ENCODE data around the gene FAM234B.

Gene FAM234B

DNA sequence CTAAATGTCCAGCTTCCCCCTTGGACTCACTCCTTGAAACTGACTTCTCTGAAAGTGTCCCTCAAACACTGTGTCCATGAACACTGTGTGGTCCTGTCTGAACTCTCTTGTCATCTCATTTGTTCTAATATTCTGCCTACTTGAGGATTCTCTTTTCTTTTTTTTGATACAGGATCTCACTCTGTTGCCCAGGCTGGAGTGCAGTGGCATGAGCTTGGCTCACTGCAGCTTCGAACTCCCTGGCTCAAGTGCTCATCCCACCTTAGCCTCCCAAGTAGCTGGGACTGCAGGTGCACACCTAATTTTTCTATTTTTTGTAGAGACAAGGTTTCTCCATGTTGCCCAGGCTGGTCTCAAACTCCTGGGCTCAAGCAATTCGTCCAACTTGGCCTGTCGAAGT is 39.2 kb upstream of the FAM234B start:
- Mint-ChIP-seq H3K27ac (no peak overlapping the region), H3K4me1 (ENCODE audit: low read depth) (peaks cover 9% of the 10 kb centered on the region), H3K36me3 (ENCODE audit: low read depth) (peaks cover 1% of the 10 kb centered on the region), H3K9me3 (no peaks in the 10 kb centered on the region), H3K27me3 (peaks cover 22% of the 10 kb centered on the region), H3K4me3 (no peak overlapping the region)
- DNase-seq: no peak

DNA sequence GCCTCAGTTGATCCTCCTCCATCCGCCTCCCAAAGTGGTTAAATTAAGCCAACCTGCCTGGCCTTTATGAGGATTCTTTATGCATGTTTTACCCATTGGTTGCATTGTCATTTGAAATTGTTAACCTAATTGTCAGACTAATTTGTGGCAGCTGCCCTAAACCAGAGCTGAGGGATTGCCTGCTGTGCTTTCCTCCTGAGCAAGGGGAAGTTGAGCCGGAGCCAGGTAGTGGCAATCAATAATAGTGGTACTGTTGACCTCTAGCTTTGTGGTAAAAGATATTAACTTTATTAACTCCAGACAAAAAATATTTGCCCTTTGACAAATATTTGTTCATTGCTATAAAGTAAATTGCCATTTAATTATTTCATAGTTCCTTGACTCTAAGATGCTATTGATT is 38.5 kb upstream of the FAM234B start:
- Mint-ChIP-seq H3K4me1 (ENCODE audit: low read depth) (peaks cover 7% of the 10 kb centered on the region), H3K36me3 (ENCODE audit: low read depth) (peaks cover 1% of the 10 kb centered on the region), H3K27ac (no peak overlapping the region), H3K4me3 (no peak overlapping the region), H3K9me3 (no peaks in the 10 kb centered on the region), H3K27me3 (peaks cover 22% of the 10 kb centered on the region)
- no peak for DNase-seq

DNA sequence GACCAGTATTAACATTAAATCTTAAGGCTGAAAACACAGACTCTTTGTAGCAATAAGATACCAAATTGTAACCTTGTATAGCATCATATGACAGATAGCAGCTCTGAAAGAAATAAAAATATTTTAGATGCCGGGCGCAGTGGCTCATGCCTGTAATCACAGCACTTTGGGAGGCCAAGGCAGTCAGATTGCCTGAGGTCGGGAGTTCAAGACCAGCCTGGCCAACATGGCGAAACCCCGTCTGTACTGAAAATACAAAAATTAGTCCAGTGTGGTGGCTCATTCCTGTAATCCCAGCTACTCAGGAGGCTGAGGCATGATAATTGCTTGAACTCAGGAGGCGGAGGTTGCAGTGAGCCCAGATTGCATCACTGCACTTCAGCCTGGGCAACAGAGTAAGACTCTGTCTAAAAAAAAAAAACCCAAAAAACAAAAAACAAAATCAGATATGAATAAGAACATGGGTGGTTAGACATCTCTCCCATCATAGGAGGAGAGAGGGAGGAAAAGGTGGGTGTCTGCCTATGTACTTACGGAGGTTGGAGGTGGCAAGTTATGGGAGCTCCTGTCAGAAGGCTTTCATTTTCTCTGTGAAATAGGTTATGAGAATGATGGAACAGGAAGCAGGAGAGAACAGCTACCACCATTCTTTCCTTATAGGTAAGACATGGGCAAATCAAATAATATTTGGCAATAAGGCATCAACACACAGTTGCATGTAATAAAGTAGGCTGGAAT is 36.5 kb upstream of the FAM234B start:
- DNase-seq: no peak
- no peaks in the 10 kb centered on the region for H3K36me3 Mint-ChIP-seq (ENCODE audit: low read depth)
- peaks cover 9% of the 10 kb centered on the region for H3K27me3 Mint-ChIP-seq
- no peaks in the 10 kb centered on the region for H3K9me3 Mint-ChIP-seq
- H3K27ac Mint-ChIP-seq: no peak overlapping the region
- H3K4me3 Mint-ChIP-seq: no peak overlapping the region
- no peaks in the 10 kb centered on the region for H3K4me1 Mint-ChIP-seq (ENCODE audit: low read depth)

DNA sequence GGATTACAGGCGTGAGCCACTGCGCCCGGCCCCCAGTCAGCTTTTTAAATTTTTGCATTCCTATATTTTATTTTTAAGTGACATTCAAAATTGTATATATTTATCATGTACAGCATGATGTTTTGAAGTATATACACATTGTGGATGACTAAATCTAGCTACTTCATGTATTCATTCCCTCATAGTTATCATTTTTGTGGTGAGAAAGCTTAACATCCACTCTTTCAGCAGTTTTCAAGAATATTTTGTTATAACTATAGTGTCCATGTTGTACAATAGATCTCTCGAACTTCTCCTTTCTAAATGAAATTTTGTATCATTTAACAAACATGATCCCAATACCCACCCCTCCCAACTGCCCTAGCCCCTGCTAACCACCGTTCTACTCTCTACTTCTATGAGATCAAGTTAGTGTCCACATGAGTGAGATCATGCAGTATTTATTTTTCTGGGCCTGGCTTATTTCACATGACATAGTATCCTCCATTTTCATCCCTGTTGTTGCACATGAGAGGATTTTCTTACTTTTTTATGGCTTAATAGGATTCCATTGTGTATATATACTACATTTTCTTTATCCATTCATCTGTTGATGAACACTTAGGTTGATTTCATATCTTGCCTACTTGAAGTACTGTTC is 35.3 kb upstream of the FAM234B start:
- H3K27me3 Mint-ChIP-seq: no peaks in the 10 kb centered on the region
- no peak overlapping the region for H3K4me3 Mint-ChIP-seq
- no peak for DNase-seq
- H3K9me3 Mint-ChIP-seq: no peaks in the 10 kb centered on the region
- no peaks in the 10 kb centered on the region for H3K4me1 Mint-ChIP-seq (ENCODE audit: low read depth)
- H3K27ac Mint-ChIP-seq: no peak overlapping the region
- no peaks in the 10 kb centered on the region for H3K36me3 Mint-ChIP-seq (ENCODE audit: low read depth)

DNA sequence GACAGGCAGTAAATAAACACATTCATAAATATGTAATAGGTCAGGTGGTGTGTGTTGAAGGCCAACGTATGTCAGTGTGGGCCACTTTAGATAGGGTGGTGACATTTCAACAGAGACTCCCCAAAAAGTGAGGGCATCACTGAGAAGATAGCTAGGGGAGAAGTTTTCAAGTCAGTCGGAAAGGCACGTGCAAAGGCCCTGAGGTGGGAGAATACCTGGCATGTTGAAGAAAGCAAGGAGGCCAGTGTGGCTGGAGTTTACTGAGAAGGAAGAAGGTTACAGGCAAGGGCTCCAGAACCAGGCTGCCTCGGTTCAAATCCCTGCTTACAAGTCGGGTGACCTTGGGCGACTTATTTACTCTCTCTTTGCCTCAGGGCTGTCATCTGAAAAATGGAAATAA is 33.1 kb upstream of the FAM234B start:
- Mint-ChIP-seq H3K4me1 (ENCODE audit: low read depth) (no peaks in the 10 kb centered on the region), H3K36me3 (ENCODE audit: low read depth) (no peaks in the 10 kb centered on the region), H3K9me3 (no peaks in the 10 kb centered on the region), H3K27me3 (peaks cover 7% of the 10 kb centered on the region), H3K4me3 (no peak overlapping the region), H3K27ac (no peak overlapping the region)
- DNase-seq: no peak

DNA sequence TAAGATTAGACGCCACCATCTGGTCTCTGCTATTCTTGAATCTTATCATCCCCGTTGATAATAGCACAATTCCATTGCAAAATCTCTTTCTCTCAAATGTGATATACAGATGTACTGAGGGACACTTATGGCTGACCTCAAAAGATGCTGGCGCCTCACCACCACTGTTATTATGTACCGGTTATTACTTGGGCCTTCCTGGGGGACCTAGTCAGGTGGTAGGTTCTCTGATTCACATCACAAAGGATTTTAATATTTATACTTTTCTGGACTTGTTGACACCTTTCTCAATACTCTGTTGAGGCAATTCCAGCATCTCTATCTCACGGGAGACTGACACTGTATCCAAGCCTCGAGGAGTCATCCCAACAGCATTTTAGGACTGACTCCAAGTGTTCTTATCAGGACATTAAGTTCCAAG is 21.3 kb upstream of the FAM234B start:
- H3K36me3 Mint-ChIP-seq (ENCODE audit: low read depth): no peaks in the 10 kb centered on the region
- H3K27me3 Mint-ChIP-seq: peaks cover 15% of the 10 kb centered on the region
- H3K4me3 Mint-ChIP-seq: no peak overlapping the region
- H3K9me3 Mint-ChIP-seq: no peaks in the 10 kb centered on the region
- DNase-seq: no peak
- H3K27ac Mint-ChIP-seq: no peak overlapping the region
- H3K4me1 Mint-ChIP-seq (ENCODE audit: low read depth): no peaks in the 10 kb centered on the region

DNA sequence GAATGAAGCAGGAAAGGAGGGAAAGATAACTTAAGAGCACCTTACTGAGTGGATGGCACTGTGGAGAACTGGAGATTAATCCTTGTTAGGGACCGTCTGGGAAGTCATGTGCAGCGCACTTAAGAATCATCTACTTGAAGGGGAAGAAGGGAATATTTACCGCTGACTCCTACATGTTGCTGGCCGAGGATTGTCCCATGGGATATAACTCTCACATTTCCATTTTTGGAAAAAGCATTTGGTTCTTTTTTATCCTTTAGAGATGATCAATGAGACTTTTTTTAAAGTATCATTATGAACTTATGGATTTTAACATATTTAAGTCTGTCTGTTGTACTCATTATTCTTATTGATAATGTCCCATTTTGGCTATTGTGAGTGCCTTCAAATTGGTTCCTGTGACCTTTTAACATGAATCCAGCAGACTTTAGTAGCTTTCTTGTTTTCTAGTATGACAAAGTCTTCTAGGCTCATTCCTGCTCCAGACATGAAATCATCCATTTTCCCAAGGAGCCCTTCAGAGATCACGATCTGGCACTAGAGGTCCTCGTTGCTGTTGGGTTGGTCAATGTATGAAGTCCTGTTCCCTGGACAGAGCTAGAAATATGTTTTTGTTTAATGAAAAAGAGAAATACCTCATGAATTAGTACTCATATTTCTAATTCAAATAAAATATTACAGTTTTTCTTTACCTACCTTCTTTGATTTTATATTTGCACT is 20.2 kb upstream of the FAM234B start:
- Mint-ChIP-seq H3K4me3 (no peak overlapping the region), H3K9me3 (no peaks in the 10 kb centered on the region), H3K27ac (no peak overlapping the region), H3K27me3 (peaks cover 9% of the 10 kb centered on the region), H3K36me3 (ENCODE audit: low read depth) (no peaks in the 10 kb centered on the region), H3K4me1 (ENCODE audit: low read depth) (no peaks in the 10 kb centered on the region)
- DNase-seq: no peak

DNA sequence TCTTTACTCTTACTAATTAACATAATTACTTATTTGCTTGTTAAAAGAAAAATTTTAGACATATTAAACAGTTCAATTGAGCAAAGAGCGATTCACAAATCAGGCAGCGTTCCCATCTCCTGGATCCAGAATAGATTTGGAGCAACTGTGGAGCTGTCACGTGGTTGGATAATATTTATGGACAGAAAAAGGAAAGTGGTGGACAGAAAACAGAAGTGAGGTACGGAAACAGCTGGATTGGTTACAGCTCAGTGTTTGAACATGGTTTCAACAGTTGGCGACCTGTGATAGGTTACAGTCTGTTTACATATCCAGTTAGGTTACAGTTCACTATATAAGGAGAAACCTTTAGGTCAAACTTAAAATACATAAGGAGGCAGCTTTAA is 19.7 kb upstream of the FAM234B start:
- H3K4me3 Mint-ChIP-seq: no peak overlapping the region
- no peak for DNase-seq
- no peaks in the 10 kb centered on the region for H3K36me3 Mint-ChIP-seq (ENCODE audit: low read depth)
- H3K27ac Mint-ChIP-seq: no peak overlapping the region
- H3K4me1 Mint-ChIP-seq (ENCODE audit: low read depth): no peaks in the 10 kb centered on the region
- H3K27me3 Mint-ChIP-seq: peaks cover 11% of the 10 kb centered on the region
- no peaks in the 10 kb centered on the region for H3K9me3 Mint-ChIP-seq

DNA sequence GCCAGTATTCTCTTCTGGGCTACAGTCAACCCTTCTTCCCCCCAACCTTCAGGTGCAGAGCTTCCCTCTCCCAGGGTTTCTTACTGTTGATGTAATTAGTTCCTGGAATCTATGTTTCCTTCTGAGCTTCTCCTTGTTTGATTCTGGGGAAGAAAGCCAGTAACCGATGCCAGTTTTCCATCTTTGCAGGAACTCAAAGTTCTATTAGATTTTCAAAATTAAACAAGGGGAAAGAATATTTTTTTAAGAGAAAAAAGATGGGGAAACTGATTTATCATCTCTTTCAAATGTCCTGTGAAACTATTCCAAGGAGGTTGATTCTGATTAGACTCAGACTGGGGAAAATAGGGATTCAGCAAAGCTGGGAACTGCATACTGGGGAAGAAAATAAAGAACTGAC is 17.9 kb upstream of the FAM234B start:
- H3K4me1 Mint-ChIP-seq (ENCODE audit: low read depth): no peaks in the 10 kb centered on the region
- peaks cover 9% of the 10 kb centered on the region for H3K27me3 Mint-ChIP-seq
- no peak overlapping the region for H3K27ac Mint-ChIP-seq
- no peaks in the 10 kb centered on the region for H3K36me3 Mint-ChIP-seq (ENCODE audit: low read depth)
- DNase-seq: no peak
- no peaks in the 10 kb centered on the region for H3K9me3 Mint-ChIP-seq
- no peak overlapping the region for H3K4me3 Mint-ChIP-seq

DNA sequence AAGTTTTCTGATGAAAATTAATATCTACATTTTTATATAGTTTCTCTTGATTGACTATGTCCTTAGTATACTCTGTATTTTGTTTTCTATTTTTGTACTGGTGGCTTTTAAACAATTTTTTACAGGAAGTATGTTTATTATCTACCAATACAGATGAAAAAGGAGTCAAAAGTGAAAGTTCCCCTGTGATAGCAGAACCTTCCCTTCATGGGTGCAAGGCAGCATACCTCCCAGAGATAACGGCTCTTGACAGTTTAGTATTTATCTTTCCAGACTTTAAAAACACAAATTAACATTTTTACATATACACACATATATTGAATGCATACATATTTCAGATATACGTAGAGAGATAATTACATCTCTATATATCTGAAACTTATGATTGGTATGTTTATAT is 17.1 kb upstream of the FAM234B start:
- Mint-ChIP-seq H3K4me1 (ENCODE audit: low read depth) (no peaks in the 10 kb centered on the region), H3K27ac (no peak overlapping the region)
- DNase-seq: no peak

DNA sequence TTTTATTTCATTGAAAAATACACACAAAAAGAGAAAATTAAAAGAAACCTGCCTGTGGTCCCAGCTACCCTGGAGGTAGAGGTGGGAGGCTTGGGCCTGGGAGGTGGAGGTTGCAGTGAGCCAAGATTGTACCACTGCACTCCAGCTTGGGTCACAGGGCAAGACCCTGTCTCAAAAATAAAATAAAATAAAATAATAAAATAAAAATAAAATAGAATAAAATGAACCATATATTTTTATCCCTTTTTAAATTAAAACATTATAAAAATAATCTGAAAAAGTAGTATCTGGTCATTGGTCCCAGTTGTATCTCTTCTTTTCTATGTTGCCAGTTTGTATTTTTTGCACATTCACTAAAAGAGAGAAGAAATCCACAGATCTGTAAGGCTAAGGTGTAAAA is 16.7 kb upstream of the FAM234B start:
- Mint-ChIP-seq H3K27me3 (peaks cover 5% of the 10 kb centered on the region), H3K36me3 (ENCODE audit: low read depth) (no peaks in the 10 kb centered on the region), H3K27ac (no peak overlapping the region), H3K4me3 (no peak overlapping the region), H3K4me1 (ENCODE audit: low read depth) (no peaks in the 10 kb centered on the region), H3K9me3 (no peaks in the 10 kb centered on the region)
- no peak for DNase-seq

More for the DNA sequence above, 17.1 kb upstream of the FAM234B start:
- H3K27me3 Mint-ChIP-seq: peaks cover 5% of the 10 kb centered on the region
- H3K9me3 Mint-ChIP-seq: no peaks in the 10 kb centered on the region
- no peak overlapping the region for H3K4me3 Mint-ChIP-seq
- no peaks in the 10 kb centered on the region for H3K36me3 Mint-ChIP-seq (ENCODE audit: low read depth)

DNA sequence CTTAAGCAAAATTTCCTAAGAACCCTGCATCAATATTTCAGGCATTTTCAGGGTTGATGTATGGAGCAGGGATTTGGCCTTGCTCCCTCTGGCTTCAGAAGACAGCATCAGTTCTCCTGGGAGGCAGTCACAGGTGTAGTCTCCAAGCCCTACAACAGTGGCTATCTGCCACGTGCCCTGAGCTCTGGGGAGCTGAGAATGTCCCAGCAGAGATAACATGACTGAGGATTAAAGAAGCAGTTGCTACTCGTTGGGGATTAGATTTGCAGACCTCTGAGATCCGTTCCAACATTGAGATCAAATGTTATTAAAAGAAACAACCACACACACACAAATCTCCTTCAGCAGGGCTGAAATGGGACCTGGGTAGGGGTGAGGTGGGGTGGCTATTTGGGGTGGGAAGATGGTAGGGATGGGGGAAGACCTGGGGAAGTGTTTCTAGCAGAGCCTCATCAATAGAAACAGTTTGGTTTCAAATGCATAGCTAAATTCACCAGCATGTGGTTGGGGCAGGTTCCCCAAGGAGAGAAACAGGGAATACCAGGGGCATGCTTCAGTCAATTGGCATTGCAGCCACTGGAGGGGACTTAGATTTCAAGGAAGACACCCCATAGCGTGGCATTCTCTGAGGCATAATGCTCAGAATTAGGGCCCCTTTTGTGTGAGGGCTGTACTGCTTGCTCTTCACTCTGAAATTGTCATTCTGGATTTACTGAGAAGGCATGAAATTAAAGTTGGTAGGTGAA is 15.2 kb upstream of the FAM234B start:
- no peak for DNase-seq
- H3K27ac Mint-ChIP-seq: no peak overlapping the region
- no peak overlapping the region for H3K4me3 Mint-ChIP-seq
- no peaks in the 10 kb centered on the region for H3K36me3 Mint-ChIP-seq (ENCODE audit: low read depth)
- peaks cover 5% of the 10 kb centered on the region for H3K27me3 Mint-ChIP-seq
- H3K9me3 Mint-ChIP-seq: no peaks in the 10 kb centered on the region
- H3K4me1 Mint-ChIP-seq (ENCODE audit: low read depth): no peaks in the 10 kb centered on the region

DNA sequence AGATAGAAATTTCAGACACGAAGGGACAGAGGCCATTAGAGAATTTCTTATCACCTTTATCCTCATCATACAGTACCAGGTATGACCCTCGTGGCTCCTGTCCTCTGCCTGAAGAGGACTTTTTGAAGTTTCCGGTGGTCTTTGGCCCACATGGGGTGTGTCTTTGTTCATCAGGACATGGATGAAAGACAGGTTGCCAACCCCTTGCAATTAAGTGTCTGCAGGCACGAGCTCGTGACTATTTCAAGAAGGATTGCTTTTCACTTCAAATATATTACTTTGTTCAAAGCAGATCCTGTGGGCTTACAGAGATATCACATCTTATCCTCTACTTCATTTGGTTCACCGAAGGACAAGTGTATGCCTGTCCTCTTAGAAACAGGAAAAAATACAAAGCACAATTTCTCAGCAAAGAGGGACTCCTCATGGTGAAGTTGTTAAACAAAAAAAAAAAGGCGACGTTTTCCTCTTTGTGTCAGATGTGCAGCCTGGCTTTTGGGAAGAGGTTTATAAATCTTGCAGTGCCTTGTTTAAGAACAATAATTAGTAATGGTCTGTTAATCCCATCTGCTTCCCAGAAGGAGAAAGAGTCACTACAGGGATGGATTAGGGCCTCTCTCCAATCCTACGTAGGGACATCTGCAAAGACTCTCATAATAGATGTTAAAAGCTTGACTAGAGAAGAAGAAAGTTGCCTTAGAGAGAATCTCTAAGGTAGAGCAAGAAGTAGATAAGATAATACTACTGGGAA is 13.5 kb upstream of the FAM234B start:
- no peaks in the 10 kb centered on the region for H3K36me3 Mint-ChIP-seq (ENCODE audit: low read depth)
- H3K27me3 Mint-ChIP-seq: peaks cover 5% of the 10 kb centered on the region
- H3K27ac Mint-ChIP-seq: no peak overlapping the region
- H3K4me3 Mint-ChIP-seq: no peak overlapping the region
- no peaks in the 10 kb centered on the region for H3K9me3 Mint-ChIP-seq
- no peak for DNase-seq
- H3K4me1 Mint-ChIP-seq (ENCODE audit: low read depth): no peaks in the 10 kb centered on the region

DNA sequence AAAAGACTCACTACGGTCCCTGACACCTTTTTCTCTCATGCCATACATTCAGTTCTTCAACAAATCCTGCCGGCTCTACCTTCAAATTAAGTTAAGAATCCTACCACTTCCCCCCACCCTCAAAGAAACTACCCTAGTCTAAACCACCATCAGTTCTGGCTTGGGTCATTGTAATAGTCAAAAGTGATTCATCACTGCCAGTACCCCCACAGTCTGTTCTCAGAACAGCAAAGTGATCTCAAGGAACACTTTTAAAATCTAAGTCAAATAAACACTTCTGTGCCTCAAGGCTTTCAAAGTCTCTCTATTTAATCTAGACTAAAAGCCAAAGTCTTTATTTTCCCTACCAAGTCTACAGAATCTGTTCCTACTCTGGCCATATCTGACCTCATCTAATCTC is 12.0 kb upstream of the FAM234B start:
- H3K27me3 Mint-ChIP-seq: peaks cover 5% of the 10 kb centered on the region

More for the DNA sequence above, 12.0 kb upstream of the FAM234B start:
- no peak for DNase-seq
- H3K4me1 Mint-ChIP-seq (ENCODE audit: low read depth): no peaks in the 10 kb centered on the region
- H3K36me3 Mint-ChIP-seq (ENCODE audit: low read depth): no peaks in the 10 kb centered on the region
- H3K9me3 Mint-ChIP-seq: no peaks in the 10 kb centered on the region
- H3K4me3 Mint-ChIP-seq: no peak overlapping the region
- no peak overlapping the region for H3K27ac Mint-ChIP-seq

All from activated T-cell treated with anti-CD3 and anti-CD28 coated beads, Interleukin-2, amount 50 U/mL, for 24 hours (primary cell).